ENCODE data around the gene CLDND1. TPM values are rescaled to one million over a fixed set of nuclear protein-coding genes. Genes with fewer than 3 reads are reported as not detected.

The CLDND1 gene
- polyA plus RNA-seq (2011; rRNA removed): 73.8 and 126 TPM in 2 replicates
- 41.6 and 55.4 TPM in 2 replicates for polyA minus RNA-seq (2011; rRNA and poly(A)+ RNA removed)

GRCh38 chr3:98522544-98523281, at the start of gene CLDND1:
Gene CLDND1 (minus strand): TSS chr3:98522902. CDS start chr3:98521424, 1,478 bp downstream.
- TF ChIP-seq CTCF (IDR thresholded peaks at IDR 0.05; ENCODE audit: insufficient read depth, low read depth, low read length): no peak
- peak within 1 kb of the TSS; percentile 70 for H3K4me3 ChIP-seq (ENCODE audit: low read depth, low read length)
- ChIA-PET CTCF (no interaction called here), POLR2A (interaction anchor here (0.8 kb wide), 1 partner anchor 41 kb away, joined by 4 read pairs; no protein-coding TSS in a partner anchor)
- no peaks in the 10 kb centered on the region for H3K36me3 ChIP-seq (ENCODE audit: control insufficient read depth, insufficient read depth, low read length)
- H3K27me3 ChIP-seq (ENCODE audit: control insufficient read depth, insufficient read depth, low read length): no peaks in the 10 kb centered on the region; the same call in 1 of the 2 replicates
- peak; percentile 89 for DNase-seq (ENCODE audit: low read depth)

GRCh38 chr3:98568402-98568801, 45.7 kb upstream of the CLDND1 start:
- no peak for TF ChIP-seq CTCF (IDR thresholded peaks at IDR 0.05; ENCODE audit: insufficient read depth, low read depth, low read length)
- H3K36me3 ChIP-seq (ENCODE audit: control insufficient read depth, insufficient read depth, low read length): no peaks in the 10 kb centered on the region
- H3K4me3 ChIP-seq (ENCODE audit: low read depth, low read length): no peak overlapping the region
- no peak for DNase-seq (ENCODE audit: low read depth)
- no peaks in the 10 kb centered on the region for H3K27me3 ChIP-seq (ENCODE audit: control insufficient read depth, insufficient read depth, low read length)
- POLR2A ChIA-PET: no interaction called here
- CTCF ChIA-PET: no interaction called here

- no peak for TF ChIP-seq CTCF (IDR thresholded peaks at IDR 0.05; ENCODE audit: insufficient read depth, low read depth, low read length)
- Histone ChIP-seq H3K4me3 (ENCODE audit: low read depth, low read length) (no peak overlapping the region), H3K27me3 (ENCODE audit: control insufficient read depth, insufficient read depth, low read length) (no peaks in the 10 kb centered on the region), H3K36me3 (ENCODE audit: control insufficient read depth, insufficient read depth, low read length) (no peaks in the 10 kb centered on the region)
- ChIA-PET POLR2A (no interaction called here), CTCF (no interaction called here)
- no peak for DNase-seq (ENCODE audit: low read depth)
Observed at GRCh38 chr3:98567666-98568270, 45.1 kb upstream of the CLDND1 start.

- TF ChIP-seq CTCF (IDR thresholded peaks at IDR 0.05; ENCODE audit: insufficient read depth, low read depth, low read length): no peak
- no peak overlapping the region for H3K4me3 ChIP-seq (ENCODE audit: low read depth, low read length)
- DNase-seq (ENCODE audit: low read depth): no peak
- no peaks in the 10 kb centered on the region for H3K27me3 ChIP-seq (ENCODE audit: control insufficient read depth, insufficient read depth, low read length)
- CTCF ChIA-PET: no interaction called here
- no peaks in the 10 kb centered on the region for H3K36me3 ChIP-seq (ENCODE audit: control insufficient read depth, insufficient read depth, low read length)
- POLR2A ChIA-PET: interaction anchor here (0.6 kb wide), 2 partner anchors 12 to 114 kb away, joined by 3 to 7 read pairs; no protein-coding TSS in a partner anchor
Observed at GRCh38 chr3:98565843-98566242, 43.1 kb upstream of the CLDND1 start.

GRCh38 chr3:98565237-98565643, 42.5 kb upstream of the CLDND1 start:
- ChIA-PET POLR2A (no interaction called here), CTCF (no interaction called here)
- DNase-seq (ENCODE audit: low read depth): peak; percentile 64
- no peak overlapping the region for H3K4me3 ChIP-seq (ENCODE audit: low read depth, low read length)
- H3K27me3 ChIP-seq (ENCODE audit: control insufficient read depth, insufficient read depth, low read length): no peaks in the 10 kb centered on the region
- no peak for TF ChIP-seq CTCF (IDR thresholded peaks at IDR 0.05; ENCODE audit: insufficient read depth, low read depth, low read length)
- no peaks in the 10 kb centered on the region for H3K36me3 ChIP-seq (ENCODE audit: control insufficient read depth, insufficient read depth, low read length)

All from BJ (cell line).